Right forelimb (tissue), 1 donor: Measurements from ENCODE around the gene SNX25.
"Not testable (repeated sequence)": the region's sequence is repeated elsewhere in the genome, so short reads cannot be mapped to it uniquely, and the experiment has no call there.

Experiments used
- DNase-seq: peaks from one replicate; pipeline ENCODE4 v3.0.0-alpha.2; 2018

Gene SNX25

GRCh38 chr4:185235119-185235842 is 25.9 kb downstream of the SNX25 start:
- DNase-seq: no peak

GRCh38 chr4:185235843-185236503 is 26.6 kb downstream of the SNX25 start:
- DNase-seq: no peak

GRCh38 chr4:185237175-185237574 is 27.8 kb downstream of the SNX25 start:
- no peak for DNase-seq

GRCh38 chr4:185238215-185238681 is 28.9 kb downstream of the SNX25 start:
- no peak for DNase-seq

- no peak for DNase-seq
These were observed 29.4 kb downstream of the SNX25 start for GRCh38 chr4:185238750-185239149.

GRCh38 chr4:185240486-185240885 is 31.1 kb downstream of the SNX25 start:
- not testable (repeated sequence) for DNase-seq

GRCh38 chr4:185242749-185243533 is 33.5 kb downstream of the SNX25 start:
- no peak for DNase-seq

- no peak for DNase-seq
These were observed 34.5 kb downstream of the SNX25 start for GRCh38 chr4:185243879-185244278.

- no peak for DNase-seq
These were observed 35.4 kb downstream of the SNX25 start for GRCh38 chr4:185244763-185245162.

GRCh38 chr4:185246453-185246852 is 37.1 kb downstream of the SNX25 start:
- no peak for DNase-seq

- no peak for DNase-seq
These were observed 37.8 kb downstream of the SNX25 start for GRCh38 chr4:185247151-185247550.

GRCh38 chr4:185248393-185249039 is 39.1 kb downstream of the SNX25 start:
- DNase-seq: no peak

- DNase-seq: no peak
These were observed 39.7 kb downstream of the SNX25 start for GRCh38 chr4:185249105-185249504.

GRCh38 chr4:185254434-185254833 is 45.0 kb downstream of the SNX25 start:
- DNase-seq: no peak

- DNase-seq: no peak
These were observed 46.5 kb downstream of the SNX25 start for GRCh38 chr4:185255868-185256267.

- no peak for DNase-seq
These were observed 47.0 kb downstream of the SNX25 start for GRCh38 chr4:185256446-185256845.

- DNase-seq: no peak
These were observed 47.7 kb downstream of the SNX25 start for GRCh38 chr4:185257086-185257485.

GRCh38 chr4:185257694-185258093 is 48.3 kb downstream of the SNX25 start:
- DNase-seq: no peak

- DNase-seq: not testable (repeated sequence)
These were observed 49.3 kb downstream of the SNX25 start for GRCh38 chr4:185258741-185259140.

- no peak for DNase-seq
These were observed 50.3 kb downstream of the SNX25 start for GRCh38 chr4:185259719-185260118.

- DNase-seq: no peak
These were observed 52.5 kb downstream of the SNX25 start for GRCh38 chr4:185261946-185262345.

- DNase-seq: no peak
These were observed 54.0 kb downstream of the SNX25 start for GRCh38 chr4:185263419-185263818.

GRCh38 chr4:185265942-185266341 is 56.5 kb downstream of the SNX25 start:
- DNase-seq: no peak
